HG02798 (cell line): ENCODE results near the gene RTEL1.
"Not testable (repeated sequence)": the region's sequence is repeated elsewhere in the genome, so short reads cannot be mapped to it uniquely, and the experiment has no call there.

Experiments
- ATAC-seq: cut with Tn5 transposase; IDR thresholded peaks from one replicate; pipeline ENCODE4 v1.9.1; 2021; ENCODE audit warnings: mild to moderate bottlenecking; ENCODE audit not compliant: unreplicated experiment, poor library complexity

The RTEL1 gene, protein sequence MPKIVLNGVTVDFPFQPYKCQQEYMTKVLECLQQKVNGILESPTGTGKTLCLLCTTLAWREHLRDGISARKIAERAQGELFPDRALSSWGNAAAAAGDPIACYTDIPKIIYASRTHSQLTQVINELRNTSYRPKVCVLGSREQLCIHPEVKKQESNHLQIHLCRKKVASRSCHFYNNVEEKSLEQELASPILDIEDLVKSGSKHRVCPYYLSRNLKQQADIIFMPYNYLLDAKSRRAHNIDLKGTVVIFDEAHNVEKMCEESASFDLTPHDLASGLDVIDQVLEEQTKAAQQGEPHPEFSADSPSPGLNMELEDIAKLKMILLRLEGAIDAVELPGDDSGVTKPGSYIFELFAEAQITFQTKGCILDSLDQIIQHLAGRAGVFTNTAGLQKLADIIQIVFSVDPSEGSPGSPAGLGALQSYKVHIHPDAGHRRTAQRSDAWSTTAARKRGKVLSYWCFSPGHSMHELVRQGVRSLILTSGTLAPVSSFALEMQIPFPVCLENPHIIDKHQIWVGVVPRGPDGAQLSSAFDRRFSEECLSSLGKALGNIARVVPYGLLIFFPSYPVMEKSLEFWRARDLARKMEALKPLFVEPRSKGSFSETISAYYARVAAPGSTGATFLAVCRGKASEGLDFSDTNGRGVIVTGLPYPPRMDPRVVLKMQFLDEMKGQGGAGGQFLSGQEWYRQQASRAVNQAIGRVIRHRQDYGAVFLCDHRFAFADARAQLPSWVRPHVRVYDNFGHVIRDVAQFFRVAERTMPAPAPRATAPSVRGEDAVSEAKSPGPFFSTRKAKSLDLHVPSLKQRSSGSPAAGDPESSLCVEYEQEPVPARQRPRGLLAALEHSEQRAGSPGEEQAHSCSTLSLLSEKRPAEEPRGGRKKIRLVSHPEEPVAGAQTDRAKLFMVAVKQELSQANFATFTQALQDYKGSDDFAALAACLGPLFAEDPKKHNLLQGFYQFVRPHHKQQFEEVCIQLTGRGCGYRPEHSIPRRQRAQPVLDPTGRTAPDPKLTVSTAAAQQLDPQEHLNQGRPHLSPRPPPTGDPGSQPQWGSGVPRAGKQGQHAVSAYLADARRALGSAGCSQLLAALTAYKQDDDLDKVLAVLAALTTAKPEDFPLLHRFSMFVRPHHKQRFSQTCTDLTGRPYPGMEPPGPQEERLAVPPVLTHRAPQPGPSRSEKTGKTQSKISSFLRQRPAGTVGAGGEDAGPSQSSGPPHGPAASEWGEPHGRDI (N-terminal part only)

DNA sequence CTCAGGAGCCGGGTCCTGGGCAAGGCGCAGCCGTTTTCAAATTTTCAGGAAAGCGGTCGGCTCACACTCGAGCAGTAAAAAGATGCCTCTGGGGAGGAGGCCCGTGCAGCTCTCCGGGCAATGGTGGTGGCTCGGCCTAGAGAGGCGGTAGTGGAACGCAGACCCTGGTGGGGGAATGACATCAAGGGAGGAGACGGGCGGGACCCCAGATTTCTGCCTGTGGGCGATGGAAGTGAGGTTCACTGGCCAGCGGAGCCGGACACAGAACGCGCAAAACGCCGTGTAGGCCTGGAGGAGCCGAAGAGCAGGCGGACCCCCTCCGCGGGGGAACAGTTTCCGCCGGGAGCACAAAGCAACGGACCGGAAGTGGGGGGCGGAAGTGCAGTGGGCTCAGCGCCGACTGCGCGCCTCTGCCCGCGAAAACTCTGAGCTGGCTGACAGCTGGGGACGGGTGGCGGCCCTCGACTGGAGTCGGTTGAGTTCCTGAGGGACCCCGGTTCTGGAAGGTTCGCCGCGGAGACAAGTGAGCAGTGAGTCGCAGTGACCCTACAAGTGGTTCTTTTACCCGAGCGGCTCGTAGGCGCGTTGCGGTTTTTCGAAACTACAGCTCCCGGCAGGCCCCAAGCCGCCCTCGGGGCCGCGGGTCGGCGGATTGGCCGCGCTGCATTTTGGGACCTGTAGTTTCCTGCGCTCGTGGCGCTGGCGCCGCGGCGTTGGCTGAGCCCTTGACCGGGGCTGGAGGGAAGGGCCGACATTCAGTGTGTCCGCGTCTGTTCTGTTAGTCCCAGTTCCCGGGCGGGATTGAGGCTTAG lies at the start of gene RTEL1:
Gene RTEL1 (plus strand): TSS at position 376 of the 812 bp plus-strand sequence. CDS start 1,091 bp downstream, outside the sequence.
- ATAC-seq: peak; percentile 86

DNA sequence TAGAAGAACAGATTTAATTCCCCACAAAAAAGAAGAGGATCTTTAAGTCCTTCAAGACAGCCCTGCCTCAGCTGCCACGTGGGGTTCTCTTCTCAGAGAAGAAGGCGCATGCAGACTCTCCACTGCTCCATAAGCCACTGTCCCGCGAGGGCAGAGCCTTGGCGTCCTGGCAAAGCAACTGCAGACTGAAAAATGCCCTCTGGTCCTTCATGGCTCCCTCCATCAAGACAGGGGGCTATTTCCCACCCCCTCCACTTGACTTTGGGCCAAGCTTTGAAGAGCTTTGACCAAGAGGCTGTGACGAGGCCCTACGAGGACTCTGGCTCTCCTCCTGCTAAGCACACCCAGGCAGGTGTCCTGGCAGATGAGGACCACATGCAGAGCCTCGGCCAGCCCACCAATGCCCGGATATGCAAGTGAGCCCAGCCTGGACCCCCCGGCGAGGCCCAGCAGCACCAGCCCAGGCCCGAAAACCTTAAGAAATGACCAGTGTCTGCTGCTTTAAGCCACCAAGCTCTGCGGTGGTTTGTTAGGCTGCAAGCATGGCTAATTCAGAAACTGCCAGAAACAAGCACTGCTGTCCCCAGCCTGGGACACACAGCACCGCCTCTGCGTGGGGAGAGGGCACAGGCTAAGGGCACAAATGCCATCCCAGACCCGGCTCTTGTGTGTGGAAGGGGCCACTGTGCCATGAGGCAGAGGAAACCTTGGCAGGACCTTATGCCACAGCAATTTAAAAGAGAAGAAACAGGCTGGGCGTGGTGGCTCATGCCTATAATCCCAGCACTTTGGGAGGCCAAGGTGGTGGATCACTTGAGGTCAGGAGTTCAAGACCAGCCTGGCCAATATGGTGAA lies 47.3 kb upstream of the RTEL1 start:
- ATAC-seq: no peak

DNA sequence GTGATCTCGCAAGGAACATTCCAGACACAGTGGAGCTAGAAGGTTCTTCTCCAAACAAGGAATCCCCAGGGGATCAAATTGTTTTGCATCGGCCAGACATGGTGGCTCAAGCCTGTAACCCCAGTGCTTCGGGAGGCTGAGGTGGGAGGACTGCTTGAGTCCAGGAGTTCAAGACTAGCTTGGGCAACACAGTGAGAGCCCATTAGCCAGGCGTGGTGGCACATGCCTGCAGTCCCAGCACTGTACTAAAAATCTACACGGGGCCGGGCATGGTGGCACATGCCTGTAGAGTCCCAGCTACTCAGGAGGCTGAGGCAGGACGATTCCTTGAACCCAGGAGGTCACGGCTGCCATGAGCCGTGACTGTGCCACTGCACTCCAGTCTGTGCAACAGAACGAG lies 46.5 kb upstream of the RTEL1 start:
- ATAC-seq: no peak

DNA sequence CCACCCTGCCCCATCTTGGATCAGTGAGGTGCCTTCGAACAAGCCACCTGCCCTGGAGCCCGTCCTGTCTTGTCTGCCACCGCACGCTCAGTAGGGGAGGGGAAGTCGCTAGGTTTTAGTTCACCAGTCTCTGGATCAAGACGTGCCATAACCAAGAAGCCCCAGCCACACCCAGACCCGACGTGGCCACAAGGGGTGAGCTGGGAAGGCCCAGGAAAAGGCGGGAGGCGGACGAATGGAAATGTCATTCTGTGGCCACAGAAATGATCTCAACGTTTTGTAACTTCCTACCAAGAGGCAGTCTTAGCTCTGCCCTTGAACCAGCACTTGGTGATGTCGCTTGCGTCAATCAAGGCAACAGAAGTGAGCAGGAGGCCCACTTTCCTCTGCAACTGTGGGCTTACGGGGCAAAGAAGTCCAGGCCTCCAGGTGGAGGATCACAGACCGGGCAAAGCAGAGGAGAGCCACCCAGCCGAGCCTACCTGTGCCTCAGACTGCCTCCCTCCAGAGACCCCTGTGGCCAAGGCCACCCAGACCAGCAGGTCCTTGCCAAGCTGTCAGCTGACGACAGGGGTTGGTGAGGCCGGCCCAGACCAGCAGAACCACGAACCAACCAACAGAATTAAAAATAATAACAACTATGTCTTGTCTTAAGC lies 45.7 kb upstream of the RTEL1 start:
- no peak for ATAC-seq

DNA sequence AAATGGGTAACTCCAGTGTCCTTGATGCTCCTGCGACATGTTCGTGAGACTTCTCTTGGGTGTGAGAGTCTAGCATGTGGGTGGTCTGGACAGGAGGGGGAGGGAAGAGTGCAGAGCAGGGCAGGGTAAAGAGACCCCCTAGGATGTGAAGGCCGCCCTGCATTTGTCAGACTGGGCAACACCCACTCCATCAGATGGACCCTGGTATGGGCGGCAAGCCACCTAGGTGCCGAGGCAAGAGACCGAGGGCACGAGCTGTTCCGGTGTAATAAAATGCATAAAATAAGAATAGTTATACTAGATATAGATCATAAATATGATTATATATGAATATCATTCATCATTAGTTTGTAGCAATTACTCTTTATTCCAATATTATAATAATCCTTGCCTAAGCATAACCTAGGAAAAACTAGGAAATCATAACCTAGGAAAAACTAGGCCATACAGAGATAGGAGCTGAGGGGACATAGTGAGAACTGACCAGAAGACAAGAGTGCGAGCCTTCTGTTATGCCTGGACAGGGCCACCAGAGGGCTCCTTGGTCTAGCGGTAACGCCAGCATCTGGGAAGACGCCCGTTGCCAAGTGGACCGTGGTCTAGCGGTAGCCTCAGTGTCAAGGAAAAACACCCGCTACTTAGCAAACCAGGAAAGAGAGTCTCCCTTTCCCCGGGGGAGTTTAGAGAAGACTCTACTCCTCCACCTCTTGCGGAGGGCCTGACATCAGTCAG lies 44.1 kb upstream of the RTEL1 start:
- ATAC-seq: not testable (repeated sequence)

DNA sequence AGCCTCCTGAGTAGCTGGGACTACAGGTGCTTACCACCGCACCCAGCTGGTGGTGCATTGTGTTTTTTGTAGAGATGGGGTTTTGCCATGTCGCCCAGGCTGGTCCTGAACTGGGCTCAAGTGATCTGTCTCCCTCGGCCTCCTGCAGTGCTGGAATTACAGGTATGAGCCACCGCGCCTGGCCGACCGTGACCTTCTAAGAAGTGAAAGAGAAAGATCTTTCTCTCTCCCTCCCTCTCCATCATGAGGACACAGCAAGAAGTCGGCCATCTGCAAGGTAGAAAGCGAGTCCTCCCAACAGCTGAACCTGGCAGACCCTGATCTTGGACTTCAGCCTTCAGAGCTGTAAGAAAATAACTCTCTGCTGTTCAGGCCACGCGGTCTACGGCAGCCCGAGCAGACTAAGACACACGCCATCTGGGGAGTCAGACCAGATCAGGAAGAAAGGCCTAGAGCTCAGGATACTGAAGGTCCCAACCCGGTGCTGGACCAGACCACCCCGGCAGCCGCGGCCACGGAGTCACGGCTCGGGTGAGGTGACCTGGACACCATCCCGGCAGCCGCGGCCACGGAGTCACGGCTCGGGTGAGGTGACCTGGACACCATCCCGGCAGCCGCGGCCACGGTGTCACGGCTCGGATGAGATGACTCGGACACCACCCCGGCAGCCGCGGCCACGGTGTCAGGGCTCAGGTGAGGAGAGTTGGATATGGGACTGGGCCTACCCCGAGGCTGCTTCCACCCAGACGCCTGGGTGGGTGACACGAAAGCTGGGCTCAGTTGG lies 40.8 kb upstream of the RTEL1 start:
- no peak for ATAC-seq

DNA sequence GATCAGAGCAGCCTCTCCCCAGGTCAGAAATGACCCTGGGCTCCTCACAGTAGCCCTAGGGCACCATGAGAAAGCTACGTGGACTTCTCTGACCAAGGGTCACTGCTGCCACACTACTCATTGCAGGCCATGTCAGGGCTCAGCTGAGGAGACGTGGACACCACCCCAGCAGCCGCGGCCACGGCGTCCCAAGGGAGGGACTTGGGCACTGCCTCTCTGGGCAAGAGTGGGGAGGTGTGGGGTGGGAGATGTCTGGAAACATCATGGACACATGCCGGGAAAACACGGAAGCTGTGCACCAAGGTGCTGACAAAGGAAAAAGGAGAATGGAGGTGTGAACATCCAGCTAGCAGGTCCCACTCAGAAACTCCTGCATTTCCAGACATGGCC lies 40.2 kb upstream of the RTEL1 start:
- no peak for ATAC-seq

DNA sequence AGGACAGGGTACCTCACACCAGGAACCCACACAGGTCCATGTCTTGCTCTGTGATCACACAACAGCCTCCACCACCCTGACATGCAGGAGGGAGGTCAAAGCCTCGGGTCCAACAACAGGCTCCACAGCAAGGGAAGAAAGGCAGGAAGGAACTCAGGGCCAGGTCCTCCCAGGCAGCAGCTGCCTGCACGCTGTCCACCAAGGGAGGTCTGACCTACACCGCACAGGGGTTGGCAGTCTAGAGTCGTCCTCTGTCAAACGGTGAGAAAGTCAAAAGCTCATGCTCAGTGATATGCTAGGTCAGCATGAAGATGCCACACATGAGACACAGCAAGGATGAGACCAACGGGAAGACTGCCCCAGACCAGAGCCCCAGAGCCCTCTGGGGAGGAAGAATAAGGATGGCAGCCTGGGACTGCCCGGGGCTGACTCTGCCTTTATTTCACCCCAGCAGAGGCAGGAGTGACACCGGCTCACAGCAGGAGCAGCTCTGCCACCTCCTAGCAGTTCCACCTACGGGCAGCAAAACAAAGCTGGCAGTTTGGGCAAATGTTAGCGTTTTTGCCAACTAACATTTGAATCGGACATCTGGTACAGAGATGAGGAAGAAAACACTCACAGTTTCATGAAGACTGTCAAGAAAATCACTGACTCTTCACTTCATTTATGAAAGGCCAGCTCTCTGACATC lies 39.7 kb upstream of the RTEL1 start:
- ATAC-seq: no peak

DNA sequence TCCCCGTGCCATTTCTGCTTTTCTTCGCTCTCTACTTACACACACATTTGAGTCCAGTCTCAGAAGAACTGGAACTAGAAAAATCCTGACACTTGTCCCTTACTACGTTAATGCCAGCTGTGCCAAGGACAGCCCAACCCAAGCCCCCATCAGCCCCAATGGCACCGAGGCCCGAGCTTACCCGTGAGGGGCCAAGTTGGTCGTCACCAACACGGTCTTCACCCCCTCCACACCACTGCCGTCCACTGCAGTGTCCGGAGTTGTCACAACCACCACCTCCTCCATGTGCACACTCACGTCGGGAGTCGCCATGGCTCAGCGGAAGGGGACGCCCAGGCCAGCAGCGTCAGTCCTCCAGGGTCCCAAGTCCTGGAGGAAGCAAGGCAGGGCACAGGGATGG lies 39.0 kb upstream of the RTEL1 start:
- no peak for ATAC-seq

DNA sequence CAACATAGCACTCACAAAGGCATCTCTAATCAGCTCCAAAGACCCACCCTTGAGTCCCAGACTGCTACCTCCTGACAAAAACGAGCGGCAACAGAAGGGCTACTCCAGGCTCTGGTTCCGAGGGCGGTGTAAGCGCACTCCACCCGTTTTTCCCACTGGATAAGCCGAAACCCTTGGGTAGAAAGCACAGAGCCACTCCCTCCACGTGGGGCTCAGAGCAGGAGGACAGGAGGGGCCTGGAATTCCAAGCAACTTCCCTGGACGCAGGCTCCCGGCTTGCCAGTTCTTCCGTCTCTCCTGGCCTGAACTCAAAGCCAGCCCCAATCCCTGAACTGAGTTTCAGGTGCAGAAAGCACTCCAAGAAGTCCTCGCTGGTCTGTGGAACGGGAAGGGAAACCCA lies 38.6 kb upstream of the RTEL1 start:
- no peak for ATAC-seq

DNA sequence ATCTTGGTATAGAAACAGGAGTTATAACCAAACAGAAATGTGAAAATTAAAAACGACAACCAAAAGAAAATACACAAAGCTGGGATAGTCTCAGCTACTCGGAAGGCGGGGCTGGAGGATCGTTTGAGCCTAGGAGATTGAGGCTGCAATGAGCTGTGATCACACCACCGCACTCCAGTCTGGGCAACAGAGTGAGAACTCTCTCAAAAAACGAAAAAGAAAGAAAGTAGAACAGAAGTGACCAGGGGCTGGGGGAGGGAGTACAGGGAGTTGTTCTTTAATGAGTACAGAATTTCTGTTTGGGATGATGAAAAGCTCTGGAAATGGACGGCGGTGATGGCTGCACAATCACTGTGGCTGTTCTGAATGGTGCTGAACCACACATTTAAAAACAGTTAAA lies 37.1 kb upstream of the RTEL1 start:
- ATAC-seq: no peak

DNA sequence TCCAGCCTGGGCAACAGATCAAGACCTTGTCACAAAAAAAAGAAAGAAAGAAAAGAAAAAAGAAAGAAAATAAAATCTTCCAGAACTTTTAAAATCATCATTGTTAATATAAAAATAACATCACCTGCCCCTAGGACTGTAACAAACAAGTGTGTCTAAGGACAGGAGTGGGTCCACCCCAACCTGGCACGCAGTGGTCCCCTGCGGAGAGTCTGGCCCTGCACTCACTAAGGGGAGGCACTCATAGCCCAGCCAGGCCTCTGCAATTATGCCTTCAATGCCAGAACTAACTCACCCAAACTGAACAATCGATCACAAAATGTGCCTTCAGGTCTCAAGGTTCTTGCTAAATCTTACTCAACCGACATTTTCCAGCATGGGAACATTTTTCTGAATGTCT lies 36.0 kb upstream of the RTEL1 start:
- no peak for ATAC-seq

DNA sequence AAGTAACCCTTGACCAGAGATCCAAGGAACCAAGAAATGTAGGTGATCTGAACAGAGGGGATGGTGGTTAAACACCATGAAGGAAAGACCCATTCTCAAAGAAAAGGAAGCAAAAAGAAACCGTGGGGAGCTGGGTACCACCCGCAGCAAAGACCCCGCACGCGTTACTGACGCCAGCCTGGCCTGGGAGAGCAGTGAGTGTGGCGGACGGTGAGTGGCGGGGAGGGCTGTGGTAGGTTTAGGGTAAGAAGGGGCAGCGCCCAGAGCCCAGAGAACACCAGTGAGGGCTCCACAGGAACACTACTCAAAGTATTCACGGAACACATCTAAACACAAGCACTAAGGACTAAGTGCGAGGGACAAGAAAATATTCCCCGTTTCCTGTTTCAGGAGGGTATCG lies 35.4 kb upstream of the RTEL1 start:
- ATAC-seq: no peak

DNA sequence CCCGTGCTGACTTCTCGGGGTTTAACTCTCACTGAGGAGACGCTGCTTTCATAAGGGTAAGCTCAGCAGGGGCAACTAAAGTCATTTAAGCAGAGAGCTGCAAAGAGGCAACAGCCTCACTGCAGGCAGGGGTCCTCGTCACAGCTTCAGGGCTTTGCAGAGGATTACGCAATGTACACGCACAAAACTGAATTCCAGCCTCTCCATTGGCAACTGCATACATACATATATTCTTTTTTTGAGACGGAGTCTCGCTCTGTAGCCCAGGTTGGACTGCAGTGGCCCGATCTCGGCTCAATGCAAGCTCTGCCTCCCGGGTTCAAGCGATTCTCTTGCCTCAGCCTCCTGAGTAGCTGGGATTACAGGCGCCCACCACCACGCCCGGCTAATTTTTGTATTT lies 33.6 kb upstream of the RTEL1 start:
- no peak for ATAC-seq

DNA sequence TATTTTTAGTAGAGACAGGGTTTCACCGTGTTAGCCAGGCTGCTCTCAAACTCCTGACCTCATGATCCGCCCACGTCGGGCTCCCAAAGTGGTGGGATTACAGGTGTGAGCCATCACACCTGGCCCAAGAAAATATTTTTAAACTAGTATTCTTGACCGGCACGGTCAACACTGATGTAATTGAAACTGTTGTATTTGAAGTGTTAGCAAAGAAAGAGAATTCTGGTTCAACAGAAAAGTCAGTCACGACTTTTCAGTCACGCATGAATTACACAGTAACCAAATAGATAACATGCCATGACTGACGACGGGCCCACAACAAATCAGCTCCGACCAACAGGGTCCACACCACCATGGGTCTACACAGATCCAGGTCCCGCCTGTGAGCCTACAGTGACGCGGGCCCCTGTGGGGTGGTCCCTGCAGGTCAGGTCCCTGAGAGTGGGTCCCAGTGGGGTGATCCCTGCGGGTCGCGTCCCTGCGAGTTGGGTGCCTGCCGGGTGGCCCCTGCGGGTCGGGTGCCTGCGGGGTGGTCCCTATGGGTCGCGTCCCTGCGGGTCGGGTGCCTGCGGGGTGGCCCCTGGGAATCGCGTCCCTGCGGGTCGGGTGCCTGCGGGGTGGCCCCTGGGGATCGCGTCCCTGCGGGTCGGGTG lies 32.2 kb upstream of the RTEL1 start:
- ATAC-seq: no peak
